ENCODE results near the gene NGB.
"Not testable (repeated sequence)": the region's sequence is repeated elsewhere in the genome, so short reads cannot be mapped to it uniquely, and the experiment has no call there.

Gene NGB

GRCh38 chr14:77296906-77297305 is 25.9 kb upstream of the NGB start:
- no peak overlapping the region for H3K4me3 ChIP-seq (ENCODE audit: low read depth, low read length)

- no peak overlapping the region for H3K4me3 ChIP-seq (ENCODE audit: low read depth, low read length)
Observed at GRCh38 chr14:77296155-77296554, 25.1 kb upstream of the NGB start.

DNA sequence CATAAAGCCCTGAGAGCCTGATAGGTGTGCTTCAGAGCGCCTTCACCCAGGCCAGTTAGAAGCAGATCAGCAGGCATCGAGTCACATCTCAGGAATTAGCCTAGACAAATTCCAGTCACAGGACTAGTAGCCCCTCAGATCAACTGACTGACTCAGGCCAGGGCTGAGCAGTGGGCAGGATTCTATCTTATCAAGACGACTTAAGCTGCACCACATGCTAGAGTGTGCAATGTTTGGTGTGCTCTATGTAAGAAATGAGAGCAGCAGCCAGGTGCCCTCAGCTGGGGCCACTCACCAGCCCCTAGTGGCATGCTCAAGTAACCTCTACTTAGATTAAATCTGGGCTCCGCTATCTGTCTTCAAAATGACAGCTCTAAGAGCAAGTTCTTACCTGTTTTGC is 19.7 kb upstream of the NGB start:
- H3K4me3 ChIP-seq (ENCODE audit: low read depth, low read length): no peak overlapping the region

- no peak overlapping the region for H3K4me3 ChIP-seq (ENCODE audit: low read depth, low read length)
Observed at GRCh38 chr14:77286576-77286975, 15.6 kb upstream of the NGB start.

DNA sequence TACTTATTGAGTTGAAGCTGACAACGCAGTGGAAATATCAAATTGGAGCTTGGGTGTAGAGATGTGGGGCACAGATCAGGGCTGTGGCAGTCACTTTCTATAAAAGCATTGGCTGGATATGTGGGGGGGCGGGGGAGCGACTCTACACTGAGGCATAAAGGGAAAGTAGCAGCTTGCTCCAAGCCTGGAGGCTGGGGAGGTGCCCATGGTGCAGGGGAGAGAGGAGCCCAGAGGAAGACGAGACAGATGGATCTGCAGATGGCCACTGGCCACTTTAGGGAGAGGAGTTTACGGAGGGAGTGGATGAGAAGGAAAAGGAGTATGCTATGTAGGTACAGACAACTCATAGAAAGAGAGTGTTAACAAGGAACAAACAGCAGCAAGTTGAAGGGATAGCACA is 13.5 kb upstream of the NGB start:
- H3K4me3 ChIP-seq (ENCODE audit: low read depth, low read length): no peak overlapping the region

GRCh38 chr14:77284066-77284465 is 13.1 kb upstream of the NGB start:
- no peak overlapping the region for H3K4me3 ChIP-seq (ENCODE audit: low read depth, low read length)

DNA sequence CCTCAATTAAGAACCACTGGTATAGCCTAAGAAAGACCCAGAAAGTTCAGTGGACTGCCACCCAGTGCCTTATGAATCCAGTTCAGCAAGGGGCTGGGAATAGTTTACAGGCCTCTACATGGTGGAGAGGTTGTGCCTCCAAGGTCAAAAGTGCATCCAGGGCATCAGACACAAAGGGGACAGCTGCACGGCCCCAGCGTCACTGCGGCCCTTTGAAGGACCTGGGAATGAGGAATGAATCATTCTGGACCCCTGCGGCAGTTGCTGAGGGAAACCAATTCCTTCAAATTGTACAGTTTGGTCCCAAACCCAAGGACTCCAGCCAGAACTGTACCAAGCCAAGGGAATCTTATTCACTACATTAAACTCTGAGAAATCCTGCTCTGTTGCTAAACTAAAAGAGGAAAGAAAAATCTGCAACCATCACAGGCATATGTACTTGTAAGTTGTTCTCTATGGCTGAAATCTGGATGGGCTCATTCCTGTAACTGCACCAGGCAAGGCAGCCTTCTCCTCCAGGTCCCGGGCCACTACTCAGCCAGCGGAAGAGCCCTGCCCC is 10.9 kb upstream of the NGB start:
- no peak overlapping the region for H3K4me3 ChIP-seq (ENCODE audit: low read depth, low read length)

DNA sequence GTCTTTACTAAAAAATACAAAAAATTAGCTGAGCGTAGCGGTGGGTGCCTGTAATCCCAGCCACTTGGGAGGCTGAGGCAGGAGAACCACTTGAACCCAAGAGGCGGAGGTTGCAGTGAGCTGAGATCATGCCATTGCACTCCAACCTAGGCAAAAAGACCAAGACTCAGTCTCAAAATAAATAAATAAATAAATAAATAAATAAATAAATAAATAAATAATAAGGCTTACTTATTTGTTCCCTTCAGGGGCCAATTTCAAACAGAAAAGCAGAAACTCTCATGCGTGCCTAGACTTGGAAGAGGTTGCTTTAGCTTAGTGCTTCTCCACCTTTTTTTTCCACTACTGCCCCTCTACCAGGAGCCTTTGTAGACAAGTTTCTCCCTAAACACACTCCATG is 9.9 kb upstream of the NGB start:
- H3K4me3 ChIP-seq (ENCODE audit: low read depth, low read length): not testable (repeated sequence)

DNA sequence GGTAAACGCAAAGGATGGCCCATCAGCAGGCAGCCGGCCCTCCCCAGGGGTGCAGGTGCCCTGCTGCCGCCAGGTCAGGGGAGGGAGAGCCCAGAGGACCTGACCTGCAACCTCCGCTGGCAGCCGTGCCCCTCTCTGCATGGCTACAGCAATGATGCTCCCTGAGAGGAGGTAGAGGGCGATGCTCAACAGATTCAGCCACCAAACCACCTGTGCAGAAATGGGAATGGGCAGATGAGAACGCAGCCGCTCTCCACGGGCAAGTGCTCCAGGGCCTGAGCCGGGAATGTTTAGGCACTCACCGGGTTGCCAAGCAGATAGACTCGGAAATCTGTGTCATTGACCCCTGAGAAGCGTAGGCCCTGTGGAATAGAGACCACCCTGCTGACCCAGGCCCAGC is 8.7 kb upstream of the NGB start:
- H3K4me3 ChIP-seq (ENCODE audit: low read depth, low read length): no peak overlapping the region

DNA sequence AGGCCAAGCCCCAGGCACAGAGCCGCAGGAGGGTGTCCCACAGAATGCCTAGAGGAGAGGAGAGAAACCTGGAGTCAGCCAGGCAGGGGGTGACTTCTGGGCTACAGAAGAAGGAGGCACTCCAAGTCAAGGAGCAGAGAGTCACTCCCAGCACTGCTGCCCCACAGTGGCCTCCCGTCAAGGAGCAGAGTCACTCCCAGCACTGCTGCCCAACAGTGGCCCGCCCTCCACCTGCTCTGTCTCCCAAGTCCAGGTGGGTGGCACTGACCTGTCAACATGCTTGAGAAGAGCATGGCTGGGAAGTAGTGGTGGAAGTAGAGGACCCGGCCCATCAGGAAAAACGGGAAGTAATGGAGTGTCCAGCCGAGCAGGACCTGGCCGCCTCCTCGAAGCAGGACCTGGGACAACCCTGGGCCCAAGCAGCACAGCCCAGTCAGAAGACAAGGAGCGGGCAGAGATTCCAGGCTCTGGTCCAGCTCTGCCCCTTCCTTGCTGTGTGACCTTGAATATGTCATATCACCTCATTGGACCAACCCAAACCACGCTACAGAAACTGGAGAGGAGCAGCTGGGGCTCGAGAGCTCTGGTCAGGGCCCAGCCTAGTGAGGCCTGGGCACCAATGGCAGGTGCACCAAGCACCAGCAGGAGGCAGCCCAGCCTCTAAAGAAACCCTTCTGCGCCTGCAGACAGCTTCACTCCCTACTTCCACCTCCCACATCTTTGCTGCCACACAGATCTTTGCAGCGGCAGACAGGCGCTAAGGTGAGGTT is 7.6 kb upstream of the NGB start:
- no peak overlapping the region for H3K4me3 ChIP-seq (ENCODE audit: low read depth, low read length)

GRCh38 chr14:77276959-77277358 is 6.0 kb upstream of the NGB start:
- H3K4me3 ChIP-seq (ENCODE audit: low read depth, low read length): no peak overlapping the region

GRCh38 chr14:77276295-77276935 is 5.4 kb upstream of the NGB start:
- no peak overlapping the region for H3K4me3 ChIP-seq (ENCODE audit: low read depth, low read length)

- H3K4me3 ChIP-seq (ENCODE audit: low read depth, low read length): no peak overlapping the region
Observed at GRCh38 chr14:77275601-77276017, 4.6 kb upstream of the NGB start.

GRCh38 chr14:77275041-77275580 is 4.1 kb upstream of the NGB start:
- no peak overlapping the region for H3K4me3 ChIP-seq (ENCODE audit: low read depth, low read length)

GRCh38 chr14:77273796-77274195 is 2.8 kb upstream of the NGB start:
- no peak overlapping the region for H3K4me3 ChIP-seq (ENCODE audit: low read depth, low read length)

- H3K4me3 ChIP-seq (ENCODE audit: low read depth, low read length): no peak overlapping the region
Observed at GRCh38 chr14:77272261-77272660, 1.3 kb upstream of the NGB start.

GRCh38 chr14:77270361-77271112 is 469 bp downstream of the NGB start:
- H3K4me3 ChIP-seq (ENCODE audit: low read depth, low read length): peak overlapping the region; percentile 33

DNA sequence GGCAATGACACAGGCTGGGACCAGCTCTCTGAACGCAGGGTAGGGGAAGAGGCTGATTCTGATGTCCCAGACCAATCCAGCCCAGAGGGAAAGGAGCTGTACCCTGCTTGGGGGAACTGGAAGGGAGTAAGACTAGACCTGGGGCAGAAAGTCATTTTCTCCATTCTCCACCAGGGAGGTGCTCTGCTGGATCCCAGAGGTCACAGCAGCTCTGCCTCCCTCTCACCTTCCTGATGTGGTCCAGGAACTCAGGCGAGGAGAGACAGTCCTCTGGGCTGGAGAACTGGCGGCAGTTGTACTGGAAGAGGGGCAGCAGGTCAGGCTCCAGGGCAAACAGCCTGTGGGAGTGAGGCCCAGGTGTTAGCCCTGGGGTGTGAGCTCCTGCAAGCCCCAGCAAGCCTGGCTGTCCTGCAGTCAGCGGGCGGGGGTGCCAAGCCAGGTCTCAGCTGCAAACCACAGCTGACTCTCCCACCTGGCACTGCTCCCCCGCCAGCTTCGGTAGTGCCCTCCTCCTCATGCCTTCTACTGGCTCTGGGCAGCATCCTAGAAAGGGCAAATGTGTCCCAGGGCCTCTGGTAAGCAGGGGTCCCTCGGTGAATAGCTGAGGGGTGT is 1.9 kb downstream of the NGB start:
- no peak overlapping the region for H3K4me3 ChIP-seq (ENCODE audit: low read depth, low read length)

DNA sequence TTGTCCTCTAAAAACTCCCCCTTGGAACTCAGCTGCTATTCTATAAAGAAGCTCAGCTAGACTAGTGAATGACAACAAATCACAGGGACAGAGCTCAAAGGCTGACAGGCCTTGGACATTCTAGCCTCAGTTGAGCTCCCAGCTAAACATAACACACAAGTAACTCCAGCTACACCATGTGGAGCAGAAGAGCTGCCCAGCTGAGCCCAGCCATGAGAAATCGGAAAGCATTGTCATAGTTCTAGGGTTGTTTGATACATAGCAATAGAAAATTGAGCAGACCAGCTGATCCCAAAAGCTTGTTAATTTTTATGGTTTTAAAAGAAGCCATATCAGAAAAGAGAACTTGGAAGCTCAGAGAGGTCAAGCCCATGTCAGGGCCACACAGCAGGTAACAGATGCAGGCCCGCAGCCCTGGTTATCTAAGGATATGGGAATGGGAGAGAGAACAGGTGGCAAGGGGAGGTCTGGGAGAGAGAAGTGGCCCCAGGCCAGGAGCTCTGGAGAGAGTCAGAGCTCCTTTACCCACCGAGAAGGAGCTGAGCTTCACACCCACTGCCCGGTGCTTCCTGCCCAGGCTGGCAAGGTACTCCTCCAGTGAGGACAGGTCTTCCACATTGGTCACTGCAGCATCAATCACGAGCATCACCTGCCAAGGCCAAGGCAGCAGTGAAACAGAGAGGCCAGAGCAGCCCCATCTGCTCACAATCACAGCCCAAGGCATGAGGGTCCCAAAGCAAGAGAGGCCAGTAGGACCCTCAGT is 2.9 kb downstream of the NGB start:
- H3K4me3 ChIP-seq (ENCODE audit: low read depth, low read length): no peak overlapping the region

- H3K4me3 ChIP-seq (ENCODE audit: low read depth, low read length): no peak overlapping the region
Observed at GRCh38 chr14:77266336-77266735, 4.7 kb downstream of the NGB start.
